ENCODE data around the gene OVAAL.

- TF ChIP-seq, protein P1, sequence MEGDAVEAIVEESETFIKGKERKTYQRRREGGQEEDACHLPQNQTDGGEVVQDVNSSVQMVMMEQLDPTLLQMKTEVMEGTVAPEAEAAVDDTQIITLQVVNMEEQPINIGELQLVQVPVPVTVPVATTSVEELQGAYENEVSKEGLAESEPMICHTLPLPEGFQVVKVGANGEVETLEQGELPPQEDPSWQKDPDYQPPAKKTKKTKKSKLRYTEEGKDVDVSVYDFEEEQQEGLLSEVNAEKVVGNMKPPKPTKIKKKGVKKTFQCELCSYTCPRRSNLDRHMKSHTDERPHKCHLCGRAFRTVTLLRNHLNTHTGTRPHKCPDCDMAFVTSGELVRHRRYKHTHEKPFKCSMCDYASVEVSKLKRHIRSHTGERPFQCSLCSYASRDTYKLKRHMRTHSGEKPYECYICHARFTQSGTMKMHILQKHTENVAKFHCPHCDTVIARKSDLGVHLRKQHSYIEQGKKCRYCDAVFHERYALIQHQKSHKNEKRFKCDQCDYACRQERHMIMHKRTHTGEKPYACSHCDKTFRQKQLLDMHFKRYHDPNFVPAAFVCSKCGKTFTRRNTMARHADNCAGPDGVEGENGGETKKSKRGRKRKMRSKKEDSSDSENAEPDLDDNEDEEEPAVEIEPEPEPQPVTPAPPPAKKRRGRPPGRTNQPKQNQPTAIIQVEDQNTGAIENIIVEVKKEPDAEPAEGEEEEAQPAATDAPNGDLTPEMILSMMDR (IDR thresholded peaks at IDR 0.05; ENCODE audit: insufficient read depth, low read length, poor library complexity, severe bottlenecking) = no peak
- TF ChIP-seq EZH2phosphoT487 (conservative IDR thresholded peaks at IDR 0.05; ENCODE audit: low read length) = no peak
These were observed 24.6 kb upstream of the OVAAL start for GRCh38 chr1:180534214-180534613.

Data from SU-DHL-6 (cell line).